GM19238 (cell line): Measurements from ENCODE around the gene OSBPL10.

Experiments used
- DNase-seq: peaks from one replicate; pipeline ENCODE4 v3.0.0; 2011; ENCODE audit warnings: low spot score; ENCODE audit not compliant: insufficient read length

Gene OSBPL10

GRCh38 chr3:31670722-31671121 lies 310.3 kb downstream of the OSBPL10 start:
- no peak for DNase-seq

GRCh38 chr3:31670136-31670535 lies 310.9 kb downstream of the OSBPL10 start:
- DNase-seq, result no peak

GRCh38 chr3:31668242-31668641 lies 312.8 kb downstream of the OSBPL10 start:
- DNase-seq, result no peak

DNA sequence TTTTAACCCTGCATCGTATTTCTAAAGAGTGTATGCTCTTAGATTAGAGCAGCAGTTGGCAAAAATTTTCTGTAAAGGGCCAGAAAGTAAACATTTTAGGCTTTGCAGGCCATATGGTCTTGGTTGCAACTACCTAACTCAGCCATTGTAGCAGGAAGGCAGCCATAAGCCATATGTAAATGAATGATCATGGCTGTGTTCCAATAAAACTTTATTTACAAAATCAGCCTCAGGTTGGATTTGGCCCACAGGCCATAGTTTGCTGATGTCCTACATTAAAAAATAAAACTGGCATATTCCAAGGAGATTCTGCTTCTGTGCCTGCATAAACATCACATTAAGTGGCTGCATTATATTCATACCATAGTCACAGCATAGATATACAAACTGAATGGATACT lies 313.5 kb downstream of the OSBPL10 start:
- no peak for DNase-seq

- DNase-seq, result no peak
Observed at GRCh38 chr3:31664031-31664430, 317.0 kb downstream of the OSBPL10 start.

DNA sequence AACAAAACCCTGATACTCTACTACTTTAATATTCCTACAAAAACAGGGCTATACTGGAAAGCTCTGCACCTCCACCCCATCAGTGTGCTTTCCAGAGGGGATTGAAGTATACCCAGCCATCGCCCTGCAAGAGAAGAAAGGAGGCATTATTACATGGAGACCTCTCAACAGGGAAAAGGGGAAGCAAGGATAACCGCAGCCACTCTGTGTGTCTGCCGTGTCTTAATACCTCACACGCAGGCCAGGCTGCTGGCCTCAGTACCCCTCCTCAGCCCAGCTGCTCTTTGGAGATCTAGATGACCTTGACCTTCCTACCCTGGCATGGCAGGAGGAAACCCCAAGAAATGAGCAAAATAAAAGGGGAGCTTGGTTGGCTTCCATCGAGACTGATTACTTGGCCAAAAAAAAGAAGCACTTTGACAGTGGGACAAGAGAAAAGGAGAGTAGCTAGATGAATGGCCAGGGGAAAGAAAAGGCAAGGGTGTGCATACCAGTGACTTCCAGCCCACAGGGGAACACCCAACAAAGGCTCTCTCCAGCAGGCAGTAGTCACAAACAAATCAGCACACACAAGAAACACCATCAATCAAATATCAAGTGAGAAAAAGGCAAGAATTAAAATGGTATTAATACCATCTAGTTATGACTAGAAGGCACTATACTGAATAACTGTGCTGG lies 318.9 kb downstream of the OSBPL10 start:
- DNase-seq, result no peak

GRCh38 chr3:31661286-31661685 lies 319.8 kb downstream of the OSBPL10 start:
- no peak for DNase-seq

DNA sequence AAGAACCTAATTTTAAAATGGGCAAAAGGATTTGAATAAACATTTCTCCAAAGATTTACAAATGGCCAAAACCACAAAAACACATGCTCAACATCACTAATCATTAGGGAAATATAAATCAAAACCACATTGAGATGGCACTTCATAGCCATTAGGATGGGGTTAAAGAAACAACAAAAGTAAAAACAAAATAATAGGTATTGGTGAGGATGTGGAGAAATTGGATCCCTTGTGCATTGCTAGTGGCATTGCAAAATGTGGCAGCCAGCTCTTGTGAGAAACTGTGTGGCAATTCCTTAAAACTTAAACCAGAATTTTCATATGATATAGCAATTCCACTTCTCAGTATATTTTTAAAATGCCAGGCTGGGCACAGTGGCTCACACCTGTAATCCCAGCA lies 321.8 kb downstream of the OSBPL10 start:
- no peak for DNase-seq

DNA sequence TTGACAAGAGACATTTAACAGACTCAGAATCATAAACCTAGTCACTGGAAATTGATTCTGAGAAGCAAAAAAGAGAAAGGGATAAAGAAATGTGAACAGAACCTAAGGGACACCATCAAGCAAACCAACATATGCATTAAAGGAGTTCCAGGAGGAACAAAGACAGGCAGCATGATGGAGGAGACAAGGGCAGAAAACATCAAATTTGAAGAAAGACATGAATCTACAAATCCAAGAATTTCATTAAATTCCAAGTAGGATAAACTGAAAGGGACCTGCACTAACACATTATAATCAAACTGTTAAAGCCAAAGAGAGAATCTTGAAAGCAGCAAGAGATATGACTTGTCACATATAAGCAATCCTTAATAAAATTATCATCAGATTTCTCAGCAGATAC lies 326.1 kb downstream of the OSBPL10 start:
- no peak for DNase-seq

DNA sequence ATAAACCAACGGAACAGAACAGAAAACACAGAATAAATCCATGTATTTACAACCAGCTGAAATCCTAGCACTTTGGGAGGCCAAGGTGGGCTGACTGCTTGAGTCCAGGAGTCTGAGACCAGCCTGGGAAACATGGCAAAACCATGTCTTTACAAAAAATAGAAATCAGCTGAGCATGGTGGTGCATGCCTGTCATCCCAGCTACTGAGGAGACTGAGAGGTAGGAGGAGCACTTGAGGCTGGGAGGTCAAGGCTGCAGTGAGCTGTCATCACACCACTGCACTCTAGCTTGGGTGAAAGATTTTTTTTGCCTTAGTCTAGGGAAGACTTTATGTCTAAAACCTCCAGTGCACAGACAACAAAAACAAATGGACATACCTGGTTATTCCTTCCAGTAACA lies 327.6 kb downstream of the OSBPL10 start:
- DNase-seq, result no peak

DNA sequence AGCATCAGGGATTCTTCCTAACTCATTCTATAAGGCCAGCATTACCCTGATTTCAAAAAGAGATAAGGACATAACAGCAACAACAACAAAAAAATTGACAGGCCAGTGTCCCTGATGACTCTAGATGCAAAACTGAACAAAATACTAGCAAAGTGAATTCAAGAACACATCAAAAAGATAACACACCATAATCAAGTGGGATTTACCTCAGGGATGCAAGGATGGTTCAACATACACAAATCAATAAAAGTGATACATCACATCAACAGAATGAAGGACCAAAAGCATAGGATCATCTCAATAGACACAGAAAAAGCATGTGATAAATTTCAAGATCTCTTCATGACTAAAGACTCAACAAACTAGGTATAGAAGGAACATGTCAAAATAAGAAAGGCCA lies 328.8 kb downstream of the OSBPL10 start:
- DNase-seq, result no peak

DNA sequence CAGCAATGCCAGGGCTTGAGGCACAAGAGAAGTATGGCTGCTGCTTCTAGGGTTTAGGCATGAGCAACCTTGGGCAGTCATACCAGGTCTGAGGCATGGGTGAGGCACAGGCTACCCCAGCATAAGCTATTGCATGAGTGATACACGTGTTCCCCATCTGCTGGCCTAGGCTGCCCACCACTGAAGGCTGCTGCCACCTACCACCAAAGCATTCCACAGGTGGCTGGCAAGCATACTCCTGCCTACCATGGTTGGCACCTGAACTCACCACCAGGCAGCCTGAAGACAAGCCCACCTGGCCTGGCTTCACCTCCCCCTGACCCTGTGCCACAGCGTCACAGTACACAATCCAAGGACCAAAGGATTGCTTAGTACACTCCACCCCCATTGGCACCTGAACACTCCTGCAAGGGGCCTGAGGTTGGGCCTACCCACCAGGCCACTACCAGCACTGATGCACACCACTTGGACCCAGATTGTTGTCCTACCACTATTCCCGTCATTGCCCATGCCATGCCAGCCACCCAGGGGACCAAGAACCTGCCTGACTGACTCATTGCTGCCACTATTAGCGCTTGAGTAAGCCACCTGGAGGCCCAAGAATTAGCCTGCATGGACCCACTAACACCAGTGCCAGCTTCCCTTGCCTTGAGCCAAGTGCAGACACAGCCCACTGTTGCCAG lies 332.6 kb downstream of the OSBPL10 start:
- no peak for DNase-seq

DNA sequence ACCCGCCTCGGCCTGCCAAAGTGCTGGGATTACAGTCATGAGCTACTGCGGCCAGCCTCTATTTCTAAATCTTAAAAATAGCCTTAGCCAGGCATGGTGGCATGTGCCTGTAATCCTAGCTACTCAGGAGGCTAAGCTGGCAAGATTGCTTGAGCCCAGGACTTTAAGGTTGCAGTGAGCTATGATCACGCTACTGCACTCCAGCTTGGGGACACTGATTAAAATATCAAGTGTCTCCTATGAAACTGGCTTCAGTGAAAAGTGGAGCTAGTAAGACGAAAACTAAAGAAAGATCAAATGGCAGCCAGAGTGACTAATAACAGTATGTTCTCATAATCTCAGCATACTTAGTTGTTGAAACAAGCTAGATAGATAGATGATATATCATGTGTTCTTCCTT lies 335.8 kb downstream of the OSBPL10 start:
- DNase-seq, result no peak

GRCh38 chr3:31639828-31640227 lies 341.2 kb downstream of the OSBPL10 start:
- DNase-seq, result no peak

DNA sequence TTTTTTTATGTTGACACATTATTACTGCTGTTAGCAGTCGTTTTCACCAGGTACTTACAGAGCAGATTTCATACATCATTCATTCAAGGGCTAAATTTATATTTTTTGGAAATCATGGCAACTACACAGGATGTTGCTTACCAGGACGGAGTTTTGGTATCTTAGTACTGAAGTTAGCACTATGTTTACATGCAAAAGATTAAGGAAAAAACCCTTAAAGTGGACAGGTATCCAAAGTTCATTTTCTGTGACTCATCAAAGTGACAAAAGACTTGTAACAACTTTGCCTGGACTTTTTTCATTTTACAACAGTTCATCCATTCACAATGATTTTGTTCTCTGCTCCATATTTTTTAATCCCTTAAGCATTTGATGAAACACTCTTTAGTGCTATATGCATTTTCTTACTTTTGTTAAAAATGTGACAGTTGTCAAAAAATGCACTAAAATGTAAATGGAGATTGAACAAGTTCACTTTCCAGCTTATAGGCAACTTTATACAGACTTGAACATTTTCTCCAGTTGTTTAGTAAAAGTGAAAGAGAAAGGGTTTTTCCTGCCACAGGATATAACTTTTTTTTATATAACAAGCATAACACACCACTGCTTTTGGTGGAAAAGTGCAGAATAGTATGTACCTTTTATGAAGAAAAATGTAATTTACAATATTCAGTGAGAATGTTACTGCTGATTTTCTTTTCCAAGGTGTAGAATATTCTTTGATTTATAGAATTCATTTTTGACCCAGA lies 344.2 kb downstream of the OSBPL10 start:
- no peak for DNase-seq

DNA sequence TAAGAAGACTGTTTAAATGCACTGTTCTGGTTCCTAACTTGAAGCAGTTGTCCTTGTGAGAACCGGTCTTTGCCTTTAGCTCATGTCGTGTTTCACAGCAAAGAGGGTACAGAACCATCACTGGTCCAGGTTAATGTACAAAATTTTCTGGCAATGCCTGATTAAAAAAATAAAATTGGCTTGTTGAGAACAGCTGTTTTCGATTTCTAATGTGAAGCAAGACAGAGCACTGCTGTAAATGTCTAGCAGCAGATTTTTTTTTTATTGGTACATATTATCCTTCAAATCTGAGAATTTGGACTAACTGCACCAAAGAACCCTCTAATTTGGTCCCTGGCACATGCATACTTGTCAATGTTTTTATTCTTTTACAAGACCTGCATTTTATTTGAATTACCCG lies 345.0 kb downstream of the OSBPL10 start:
- DNase-seq, result no peak

GRCh38 chr3:31635545-31635944 lies 345.5 kb downstream of the OSBPL10 start:
- DNase-seq, result no peak

DNA sequence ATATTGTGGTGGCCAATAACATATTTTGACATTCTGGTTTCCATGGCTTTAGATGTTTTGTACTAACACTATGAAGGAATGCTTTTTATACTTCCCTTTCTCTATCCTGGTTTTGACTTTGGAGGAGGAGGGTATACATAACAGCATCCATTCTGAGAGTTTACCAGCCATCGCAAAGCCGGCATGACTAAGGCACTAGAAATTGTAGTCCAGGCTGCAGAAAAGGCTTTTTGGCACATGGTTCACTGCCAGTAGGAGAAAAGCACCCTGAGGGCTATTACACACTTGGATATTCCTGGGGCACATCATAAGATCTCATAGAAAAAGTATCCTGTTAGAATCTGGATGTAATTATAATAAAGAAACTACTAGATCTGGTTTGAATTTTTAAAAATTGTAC lies 346.6 kb downstream of the OSBPL10 start:
- no peak for DNase-seq

- no peak for DNase-seq
Observed at GRCh38 chr3:31629054-31629453, 352.0 kb downstream of the OSBPL10 start.

DNA sequence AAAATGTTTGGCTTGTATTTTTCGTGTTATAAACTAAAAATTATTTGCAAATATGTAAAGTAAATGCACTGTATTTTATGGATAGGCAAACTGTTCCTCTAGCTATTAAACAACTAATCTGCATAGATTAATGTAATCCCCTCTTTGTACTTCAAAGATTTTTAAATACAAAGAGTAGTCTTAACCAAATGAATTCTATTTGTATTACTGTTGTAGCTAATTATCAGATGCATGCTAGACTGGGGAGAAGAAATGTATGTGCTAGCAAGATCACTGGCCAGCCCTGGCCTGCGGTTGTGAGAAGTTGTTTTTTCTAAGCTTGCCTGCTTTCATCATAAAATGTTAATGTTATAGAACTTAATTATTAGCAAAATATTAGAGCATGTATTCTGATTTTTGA lies 355.7 kb downstream of the OSBPL10 start:
- no peak for DNase-seq

- DNase-seq, result no peak
Observed at GRCh38 chr3:31624083-31624709, 356.9 kb downstream of the OSBPL10 start.

DNA sequence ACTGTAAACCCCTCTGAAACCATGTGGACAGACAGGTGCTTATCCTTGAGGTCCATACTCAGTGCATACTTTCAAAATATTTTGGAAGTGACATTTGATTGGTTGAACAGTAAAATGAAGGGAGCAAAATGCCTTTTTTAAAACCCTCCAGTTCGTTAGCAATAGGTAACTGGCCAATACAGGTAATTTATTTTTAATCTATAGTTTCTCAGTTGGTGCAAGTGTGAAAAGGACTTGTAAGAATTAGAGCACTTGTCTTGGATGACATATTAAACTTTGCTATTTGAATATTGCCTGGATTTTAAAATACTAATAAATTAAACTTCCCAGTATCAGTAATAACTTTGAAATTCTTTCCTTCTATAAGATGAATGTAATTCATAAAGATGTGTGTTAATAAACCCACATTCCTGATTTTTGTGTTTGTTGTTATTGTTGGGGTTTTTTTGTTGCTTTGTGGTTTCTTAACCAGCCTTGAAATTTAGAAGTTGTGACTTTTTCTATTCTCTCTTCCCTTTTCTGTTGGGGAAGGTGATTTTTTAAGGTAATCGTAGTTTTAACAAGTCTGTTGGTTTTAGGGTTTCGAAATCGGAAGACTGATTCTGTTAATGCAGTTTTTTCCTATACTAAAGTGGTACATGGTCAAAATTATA lies 358.3 kb downstream of the OSBPL10 start:
- no peak for DNase-seq
